ENCODE data around the gene TMIE.
"Not testable (repeated sequence)": the region's sequence is repeated elsewhere in the genome, so short reads cannot be mapped to it uniquely, and the experiment has no call there.

The TMIE gene

DNA sequence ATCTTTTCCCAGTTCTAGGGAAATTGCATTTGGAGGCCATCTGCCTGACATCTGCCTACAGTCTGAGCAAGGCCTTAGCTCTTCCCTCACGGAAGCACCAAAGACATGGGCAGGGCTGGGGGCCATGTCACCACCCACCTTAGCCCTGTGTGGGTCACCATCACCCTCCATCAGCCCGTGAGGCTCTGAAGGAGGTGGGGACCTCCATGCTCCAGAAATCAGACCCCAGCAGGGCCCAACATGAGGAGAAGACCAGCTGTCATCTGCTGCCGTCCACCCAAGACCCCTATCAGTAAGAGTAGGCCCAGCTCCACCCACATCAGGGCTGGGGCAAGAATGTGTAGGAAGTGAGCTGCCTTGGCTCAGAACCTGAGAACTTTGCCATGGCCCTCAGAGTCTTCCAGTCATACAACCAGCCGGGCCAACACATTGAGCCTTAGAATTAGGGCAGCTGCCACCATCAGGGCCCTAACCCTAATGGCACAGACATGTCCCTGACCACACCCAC lies 1.9 kb downstream of the TMIE start:
- no peak for DNase-seq (ENCODE audit: low read depth)
- TF ChIP-seq, protein P1, sequence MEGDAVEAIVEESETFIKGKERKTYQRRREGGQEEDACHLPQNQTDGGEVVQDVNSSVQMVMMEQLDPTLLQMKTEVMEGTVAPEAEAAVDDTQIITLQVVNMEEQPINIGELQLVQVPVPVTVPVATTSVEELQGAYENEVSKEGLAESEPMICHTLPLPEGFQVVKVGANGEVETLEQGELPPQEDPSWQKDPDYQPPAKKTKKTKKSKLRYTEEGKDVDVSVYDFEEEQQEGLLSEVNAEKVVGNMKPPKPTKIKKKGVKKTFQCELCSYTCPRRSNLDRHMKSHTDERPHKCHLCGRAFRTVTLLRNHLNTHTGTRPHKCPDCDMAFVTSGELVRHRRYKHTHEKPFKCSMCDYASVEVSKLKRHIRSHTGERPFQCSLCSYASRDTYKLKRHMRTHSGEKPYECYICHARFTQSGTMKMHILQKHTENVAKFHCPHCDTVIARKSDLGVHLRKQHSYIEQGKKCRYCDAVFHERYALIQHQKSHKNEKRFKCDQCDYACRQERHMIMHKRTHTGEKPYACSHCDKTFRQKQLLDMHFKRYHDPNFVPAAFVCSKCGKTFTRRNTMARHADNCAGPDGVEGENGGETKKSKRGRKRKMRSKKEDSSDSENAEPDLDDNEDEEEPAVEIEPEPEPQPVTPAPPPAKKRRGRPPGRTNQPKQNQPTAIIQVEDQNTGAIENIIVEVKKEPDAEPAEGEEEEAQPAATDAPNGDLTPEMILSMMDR (IDR thresholded peaks at IDR 0.05; ENCODE audit: control insufficient read depth, extremely low read depth, insufficient read depth) = no peak
- H3K4me3 ChIP-seq (ENCODE audit: low read depth, low read length) = no peak overlapping the region

DNA sequence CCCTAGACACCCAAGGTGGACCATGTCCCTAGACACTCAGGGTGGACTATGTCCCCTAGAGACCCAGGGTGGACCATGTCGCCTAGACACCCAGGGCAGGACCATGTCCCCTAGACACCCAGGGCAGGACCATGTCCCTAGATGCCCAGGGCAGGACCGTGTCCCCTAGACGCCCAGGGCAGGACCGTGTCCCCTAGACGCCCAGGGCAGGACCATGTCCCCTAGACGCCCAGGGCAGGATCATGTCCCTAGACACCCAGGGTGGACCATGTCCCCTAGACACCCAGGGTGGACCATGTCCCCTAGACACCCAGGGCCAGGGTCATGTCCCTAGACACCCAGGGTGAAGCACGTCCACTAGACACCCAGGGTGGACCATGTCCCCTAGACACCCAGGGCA lies 3.2 kb downstream of the TMIE start:
- H3K4me3 ChIP-seq (ENCODE audit: low read depth, low read length); DNase-seq (ENCODE audit: low read depth): not testable (repeated sequence)

DNA sequence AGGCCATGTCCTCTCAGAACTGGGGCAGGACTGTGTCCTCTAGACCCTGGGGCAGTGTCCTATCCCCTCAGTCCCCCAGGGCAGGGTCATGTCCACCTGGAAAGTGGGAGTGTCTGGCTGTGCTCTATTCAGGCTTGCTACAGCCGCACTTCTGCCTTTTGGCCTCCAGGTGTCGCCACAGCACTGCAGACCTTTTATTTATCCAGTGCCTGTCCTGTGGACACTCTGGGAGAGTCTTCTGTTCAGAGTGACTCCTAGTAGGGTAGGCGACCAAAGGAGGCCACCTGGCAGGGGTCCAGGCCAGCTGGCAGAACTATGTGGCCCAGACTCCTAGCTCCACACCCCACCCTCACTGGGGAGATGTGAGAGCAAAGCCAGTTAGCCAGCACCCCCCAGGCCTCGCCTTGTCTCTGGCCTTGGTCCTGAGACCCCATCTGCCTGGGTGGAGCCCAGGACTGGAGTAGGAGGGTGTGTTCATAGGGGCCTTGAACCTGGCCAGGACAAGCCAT lies 3.9 kb downstream of the TMIE start:
- TF ChIP-seq, protein P1 (IDR thresholded peaks at IDR 0.05; ENCODE audit: control insufficient read depth, extremely low read depth, insufficient read depth) = peak; percentile 98
- H3K4me3 ChIP-seq (ENCODE audit: low read depth, low read length) = no peak overlapping the region
- DNase-seq (ENCODE audit: low read depth) = peak; percentile 33

DNA sequence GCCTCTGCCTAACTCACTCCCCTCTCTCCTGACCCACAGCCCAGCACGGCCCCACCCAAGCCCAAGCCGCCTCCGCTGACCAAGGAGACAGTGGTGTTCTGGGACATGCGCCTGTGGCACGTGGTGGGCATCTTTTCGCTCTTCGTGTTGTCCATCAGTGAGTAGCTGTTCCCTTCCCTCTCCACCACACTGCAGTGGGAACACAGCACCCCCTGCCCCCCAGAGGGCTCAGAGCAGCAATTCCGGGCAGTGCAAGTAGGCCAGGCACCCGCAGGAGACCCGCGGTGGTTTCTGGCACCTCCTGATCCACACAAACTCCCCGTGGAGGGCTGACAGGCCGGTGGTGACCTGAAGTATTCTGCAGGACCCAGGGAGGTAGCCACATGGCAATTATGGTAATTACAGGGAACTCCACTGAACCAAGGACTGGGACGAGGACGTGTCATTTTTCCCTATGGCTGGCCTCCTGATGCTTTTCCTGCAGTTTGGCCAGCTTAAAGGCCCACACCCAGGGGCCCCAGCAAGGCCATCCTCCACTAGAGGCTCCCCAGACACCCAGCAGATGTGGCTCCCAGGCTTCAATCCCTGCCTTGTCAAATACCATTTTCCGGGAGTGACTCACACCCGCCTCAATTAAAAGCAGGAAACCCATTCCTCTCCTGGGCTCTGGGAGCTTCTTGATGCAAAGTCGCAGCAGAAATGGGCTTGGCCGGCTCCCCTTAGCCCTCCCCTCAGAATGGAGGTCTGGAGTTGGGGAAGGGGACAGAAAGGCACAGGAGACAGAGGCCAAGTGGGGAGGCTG lies 4.8 kb downstream of the TMIE start:
- no peak for DNase-seq (ENCODE audit: low read depth)
- TF ChIP-seq, protein P1 (IDR thresholded peaks at IDR 0.05; ENCODE audit: control insufficient read depth, extremely low read depth, insufficient read depth) = no peak
- no peak overlapping the region for H3K4me3 ChIP-seq (ENCODE audit: low read depth, low read length)

DNA sequence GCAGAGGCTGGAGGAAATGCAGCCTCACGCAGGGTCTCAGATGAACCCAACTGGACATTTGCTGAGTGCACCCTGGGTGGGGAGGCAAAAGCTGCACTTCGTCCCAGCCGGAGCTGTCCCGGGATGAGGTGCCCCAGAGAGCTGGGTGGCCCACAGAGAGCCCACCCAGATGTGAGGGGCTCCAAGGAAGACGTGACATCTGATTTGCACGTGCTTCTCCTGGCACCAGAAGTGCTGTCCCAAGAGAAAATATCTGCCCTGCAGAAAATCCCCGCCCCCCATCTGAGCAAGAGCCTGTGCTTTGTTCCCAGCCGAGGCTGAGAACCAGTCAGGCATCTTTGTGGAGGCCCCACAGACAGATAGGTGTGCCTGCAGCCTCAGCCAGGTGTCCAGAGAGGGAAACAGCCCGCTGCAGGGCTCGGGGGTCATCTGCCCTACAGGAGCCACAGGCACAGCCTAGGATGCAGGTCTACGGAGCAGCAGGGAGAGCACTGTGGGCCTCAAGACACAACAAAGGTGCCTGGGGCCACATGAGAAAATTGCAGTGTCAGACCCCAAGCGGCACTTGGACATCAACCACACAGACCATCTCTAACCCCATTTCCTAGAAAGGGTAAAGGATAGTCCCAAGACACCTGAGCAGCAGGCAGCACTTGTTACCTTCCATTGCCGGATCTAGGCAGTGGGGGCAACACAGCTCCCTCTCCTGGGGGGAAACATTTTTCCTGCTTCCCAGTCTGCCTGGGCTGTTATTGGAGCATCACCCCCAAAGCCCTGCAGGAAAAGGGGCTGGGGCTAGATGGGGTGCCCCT lies 5.8 kb downstream of the TMIE start:
- DNase-seq (ENCODE audit: low read depth) = no peak
- no peak overlapping the region for H3K4me3 ChIP-seq (ENCODE audit: low read depth, low read length)
- TF ChIP-seq, protein P1 (IDR thresholded peaks at IDR 0.05; ENCODE audit: control insufficient read depth, extremely low read depth, insufficient read depth) = no peak

DNA sequence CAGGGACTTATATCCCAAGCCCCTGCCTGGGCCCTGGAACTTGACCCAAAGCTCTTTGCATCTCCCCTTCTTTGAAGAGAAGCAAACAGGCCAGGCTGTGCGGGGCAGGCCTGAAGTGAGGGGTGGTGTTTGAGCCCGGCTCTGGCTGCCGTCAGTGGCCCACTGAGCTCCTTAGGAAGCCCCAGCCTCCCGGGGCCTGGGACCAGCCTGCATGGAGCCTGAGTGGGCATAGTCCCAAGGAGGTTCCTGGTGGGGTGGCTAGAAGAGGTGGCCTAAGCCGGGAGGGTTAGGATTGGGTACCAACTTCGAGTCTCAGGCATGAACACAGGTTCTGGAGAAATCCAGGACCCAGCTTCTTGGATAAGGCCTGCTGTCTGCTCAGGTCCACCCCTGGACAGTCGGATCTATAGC lies 6.4 kb downstream of the TMIE start:
- DNase-seq (ENCODE audit: low read depth) = no peak
- TF ChIP-seq, protein P1 (IDR thresholded peaks at IDR 0.05; ENCODE audit: control insufficient read depth, extremely low read depth, insufficient read depth) = no peak
- H3K4me3 ChIP-seq (ENCODE audit: low read depth, low read length) = no peak overlapping the region

Data from LNCaP clone FGC (cell line).